ENCODE measurements around the gene CDC42SE2. TPM values are rescaled to one million over a fixed set of nuclear protein-coding genes. Genes with fewer than 3 reads are reported as not detected.
A peak's percentile ranks its signal among the peaks of the same experiment; 100 is the strongest.

The CDC42SE2 gene
- total RNA-seq, 2 donors from 2014 or later = 51.0 to 63.5 TPM

DNA sequence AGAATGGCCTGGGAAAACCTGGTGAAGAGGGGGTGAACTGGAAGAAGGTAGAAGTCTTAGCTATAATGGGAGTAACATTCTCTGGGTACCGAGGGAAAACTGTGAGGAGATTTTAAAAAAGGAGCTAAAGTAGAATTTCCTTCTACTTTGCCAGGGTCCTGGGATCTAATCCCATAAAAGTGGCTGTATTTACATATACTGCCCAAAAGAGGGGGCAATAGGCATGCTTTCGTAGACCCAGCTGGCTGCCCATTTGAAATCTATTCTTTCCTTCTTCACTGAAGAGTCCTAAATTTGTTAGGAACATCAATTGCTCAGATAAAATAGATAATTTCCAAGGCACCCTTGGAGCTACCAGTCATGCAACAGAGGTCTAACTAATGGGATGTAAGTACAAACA lies 159.2 kb downstream of the CDC42SE2 start:
- Histone ChIP-seq H3K27me3 (replicated peaks; ENCODE audit: insufficient read depth) (no peaks in the 10 kb centered on the region), H3K36me3 (no peaks in the 10 kb centered on the region), H3K27ac (no peak overlapping the region), H3K9me3 (no peaks in the 10 kb centered on the region), H3K4me1 (replicated peaks) (no peaks in the 10 kb centered on the region), H3K4me3 (no peak overlapping the region)
- WGBS = 90% methylated on average over 2 of the region's 2 CpGs
- DNase-seq (ENCODE audit: low spot score) = no peak
- TF ChIP-seq, protein P1, sequence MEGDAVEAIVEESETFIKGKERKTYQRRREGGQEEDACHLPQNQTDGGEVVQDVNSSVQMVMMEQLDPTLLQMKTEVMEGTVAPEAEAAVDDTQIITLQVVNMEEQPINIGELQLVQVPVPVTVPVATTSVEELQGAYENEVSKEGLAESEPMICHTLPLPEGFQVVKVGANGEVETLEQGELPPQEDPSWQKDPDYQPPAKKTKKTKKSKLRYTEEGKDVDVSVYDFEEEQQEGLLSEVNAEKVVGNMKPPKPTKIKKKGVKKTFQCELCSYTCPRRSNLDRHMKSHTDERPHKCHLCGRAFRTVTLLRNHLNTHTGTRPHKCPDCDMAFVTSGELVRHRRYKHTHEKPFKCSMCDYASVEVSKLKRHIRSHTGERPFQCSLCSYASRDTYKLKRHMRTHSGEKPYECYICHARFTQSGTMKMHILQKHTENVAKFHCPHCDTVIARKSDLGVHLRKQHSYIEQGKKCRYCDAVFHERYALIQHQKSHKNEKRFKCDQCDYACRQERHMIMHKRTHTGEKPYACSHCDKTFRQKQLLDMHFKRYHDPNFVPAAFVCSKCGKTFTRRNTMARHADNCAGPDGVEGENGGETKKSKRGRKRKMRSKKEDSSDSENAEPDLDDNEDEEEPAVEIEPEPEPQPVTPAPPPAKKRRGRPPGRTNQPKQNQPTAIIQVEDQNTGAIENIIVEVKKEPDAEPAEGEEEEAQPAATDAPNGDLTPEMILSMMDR (IDR thresholded peaks at IDR 0.05) = peak in 2 of 4 experiments; percentile 12 to 34
- no peak for TF ChIP-seq POLR2A (IDR thresholded peaks at IDR 0.05)
- intact Hi-C loops (cut with DNase I) = loop anchor here (10.0 kb wide), 1 partner anchor 582 kb away; no protein-coding TSS in a partner anchor

DNA sequence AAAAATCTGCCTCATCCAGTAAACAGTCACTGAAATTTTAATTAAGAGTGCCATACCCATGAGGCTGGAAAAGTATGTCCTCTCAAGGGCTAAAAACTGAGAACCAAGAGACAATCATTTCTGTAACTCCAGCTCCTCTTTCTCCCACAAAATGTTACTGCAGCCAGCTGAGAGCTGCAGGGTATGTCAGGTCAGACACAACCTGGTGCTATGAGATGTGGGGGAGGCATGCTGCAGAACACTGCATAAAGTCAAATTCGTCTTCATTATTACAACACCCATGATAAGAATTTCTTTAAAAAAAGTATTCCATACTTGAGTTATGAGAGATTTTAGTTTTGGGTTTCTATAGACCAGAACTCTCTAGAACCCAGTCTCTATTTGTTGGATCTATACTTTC lies 162.2 kb downstream of the CDC42SE2 start:
- H3K9me3 ChIP-seq = no peaks in the 10 kb centered on the region
- intact Hi-C loops (cut with DNase I) = loop anchor here (10.0 kb wide), 1 partner anchor 579 kb away; no protein-coding TSS in a partner anchor
- H3K27me3 ChIP-seq (replicated peaks; ENCODE audit: insufficient read depth) = no peaks in the 10 kb centered on the region
- H3K27ac ChIP-seq = no peak overlapping the region
- H3K4me1 ChIP-seq (replicated peaks) = no peaks in the 10 kb centered on the region
- WGBS = 83% methylated on average over 1 of the region's 1 CpG
- no peak overlapping the region for H3K4me3 ChIP-seq
- DNase-seq (ENCODE audit: low spot score) = no peak
- TF ChIP-seq, protein P1 (IDR thresholded peaks at IDR 0.05) = no peak
- no peak for TF ChIP-seq POLR2AphosphoS5 (IDR thresholded peaks at IDR 0.05)
- TF ChIP-seq POLR2A (IDR thresholded peaks at IDR 0.05) = no peak
- H3K36me3 ChIP-seq = no peaks in the 10 kb centered on the region

- no peaks in the 10 kb centered on the region for H3K27me3 ChIP-seq (replicated peaks; ENCODE audit: insufficient read depth)
- WGBS = 55% methylated on average over 1 of the region's 1 CpG
- H3K4me1 ChIP-seq (replicated peaks) = no peaks in the 10 kb centered on the region
- DNase-seq (ENCODE audit: low spot score) = no peak
- H3K27ac ChIP-seq = no peak overlapping the region
- TF ChIP-seq POLR2AphosphoS5 (IDR thresholded peaks at IDR 0.05) (no peak), POLR2A (IDR thresholded peaks at IDR 0.05) (no peak)
- TF ChIP-seq, protein P1 (IDR thresholded peaks at IDR 0.05) = no peak
- no peak overlapping the region for H3K4me3 ChIP-seq
- no peaks in the 10 kb centered on the region for H3K9me3 ChIP-seq
- no peaks in the 10 kb centered on the region for H3K36me3 ChIP-seq
- intact Hi-C loops (cut with DNase I) = no loop called here
Observed at GRCh38 chr5:131430794-131431193, 166.9 kb downstream of the CDC42SE2 start.

DNA sequence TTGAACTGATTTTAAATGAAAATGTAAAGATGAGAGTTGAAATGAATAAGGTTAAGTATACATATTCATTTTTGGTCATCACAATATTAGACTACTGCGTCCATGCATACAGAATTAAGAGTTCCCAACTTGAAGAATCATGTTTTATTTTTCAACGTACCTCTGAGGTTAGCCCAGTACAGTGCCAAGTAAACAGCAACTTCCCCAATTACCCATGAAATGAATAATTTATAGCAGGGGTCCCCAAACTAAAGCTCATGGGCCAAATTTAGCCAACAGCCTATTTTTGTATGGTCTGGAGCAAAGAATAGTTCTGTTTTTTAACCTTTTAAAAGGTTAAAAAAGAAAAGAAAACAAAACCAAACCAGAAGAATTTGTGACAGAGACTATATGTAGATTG lies 167.9 kb downstream of the CDC42SE2 start:
- intact Hi-C loops (cut with DNase I) = no loop called here
- TF ChIP-seq POLR2AphosphoS5 (IDR thresholded peaks at IDR 0.05) (no peak), POLR2A (IDR thresholded peaks at IDR 0.05) (no peak)
- TF ChIP-seq, protein P1 (IDR thresholded peaks at IDR 0.05) = no peak

GRCh38 chr5:131433109-131433508 lies 169.3 kb downstream of the CDC42SE2 start:
- intact Hi-C loops (cut with DNase I) = no loop called here
- Histone ChIP-seq H3K4me3 (no peak overlapping the region), H3K9me3 (no peaks in the 10 kb centered on the region), H3K36me3 (no peaks in the 10 kb centered on the region), H3K27me3 (replicated peaks; ENCODE audit: insufficient read depth) (no peaks in the 10 kb centered on the region), H3K4me1 (replicated peaks) (peaks cover 6% of the 10 kb centered on the region), H3K27ac (no peak overlapping the region)
- no peak for DNase-seq (ENCODE audit: low spot score)
- TF ChIP-seq, protein P1 (IDR thresholded peaks at IDR 0.05) = no peak
- TF ChIP-seq POLR2A (IDR thresholded peaks at IDR 0.05) (no peak), POLR2AphosphoS5 (IDR thresholded peaks at IDR 0.05) (no peak)
- WGBS = 100% methylated on average over 1 of the region's 1 CpG

More for the DNA sequence above, 167.9 kb downstream of the CDC42SE2 start:
- no peaks in the 10 kb centered on the region for H3K9me3 ChIP-seq
- 94% methylated on average over 2 of the region's 2 CpGs for WGBS
- H3K4me3 ChIP-seq = no peak overlapping the region
- H3K27ac ChIP-seq = no peak overlapping the region
- no peak for DNase-seq (ENCODE audit: low spot score)
- peaks cover 6% of the 10 kb centered on the region for H3K4me1 ChIP-seq (replicated peaks)
- no peaks in the 10 kb centered on the region for H3K27me3 ChIP-seq (replicated peaks; ENCODE audit: insufficient read depth)
- no peaks in the 10 kb centered on the region for H3K36me3 ChIP-seq
